ENCODE data around the gene GAS2L1. TPM values are rescaled to one million over a fixed set of nuclear protein-coding genes. Genes with fewer than 3 reads are reported as not detected.

GAS2L1 gene
- polyA plus RNA-seq, 1 donor from 2014 or later, result 0.77 TPM

GRCh38 chr22:29331213-29331612 is 24.8 kb downstream of the GAS2L1 start:
- Histone ChIP-seq H4K20me1 (ENCODE audit: insufficient read depth) (no peaks in the 10 kb centered on the region), H3K79me2 (replicated peaks; ENCODE audit: insufficient read depth, low read length) (no peaks in the 10 kb centered on the region), H3K9ac (ENCODE audit: low read length) (no peak overlapping the region), H2AFZ (ENCODE audit: low read depth, low read length) (no peak overlapping the region), H3K36me3 (ENCODE audit: insufficient read depth, low read length) (no peaks in the 10 kb centered on the region), H3K4me2 (ENCODE audit: low read length) (no peak overlapping the region), H3F3A (ENCODE audit: insufficient read depth, low read length, poor library complexity, severe bottlenecking) (no peaks in the 10 kb centered on the region), H3K4me3 (ENCODE audit: low read length) (no peak overlapping the region), H3K27ac (ENCODE audit: low read length) (no peak overlapping the region), H3K27me3 (ENCODE audit: insufficient read depth, low read depth, low read length) (no peaks in the 10 kb centered on the region), H3K9me2 (ENCODE audit: insufficient read depth, low read length) (no peaks in the 10 kb centered on the region), H3K9me3 (ENCODE audit: low read length) (no peaks in the 10 kb centered on the region)
- TF ChIP-seq POLR2AphosphoS5 (IDR thresholded peaks at IDR 0.05) (no peak), TAF1 (IDR thresholded peaks at IDR 0.05; ENCODE audit: low read depth) (no peak), EZH2 (IDR thresholded peaks at IDR 0.05; ENCODE audit: borderline replicate concordance, insufficient read depth, low read length, poor library complexity, severe bottlenecking) (no peak), EP300 (conservative IDR thresholded peaks at IDR 0.05; ENCODE audit: poor library complexity, severe bottlenecking) (no peak), RAD21 (conservative IDR thresholded peaks at IDR 0.05) (no peak), SMC3 (conservative IDR thresholded peaks at IDR 0.05; ENCODE audit: poor library complexity) (no peak), MXI1 (conservative IDR thresholded peaks at IDR 0.05; ENCODE audit: poor library complexity, severe bottlenecking) (no peak)
- TF ChIP-seq, protein P1, sequence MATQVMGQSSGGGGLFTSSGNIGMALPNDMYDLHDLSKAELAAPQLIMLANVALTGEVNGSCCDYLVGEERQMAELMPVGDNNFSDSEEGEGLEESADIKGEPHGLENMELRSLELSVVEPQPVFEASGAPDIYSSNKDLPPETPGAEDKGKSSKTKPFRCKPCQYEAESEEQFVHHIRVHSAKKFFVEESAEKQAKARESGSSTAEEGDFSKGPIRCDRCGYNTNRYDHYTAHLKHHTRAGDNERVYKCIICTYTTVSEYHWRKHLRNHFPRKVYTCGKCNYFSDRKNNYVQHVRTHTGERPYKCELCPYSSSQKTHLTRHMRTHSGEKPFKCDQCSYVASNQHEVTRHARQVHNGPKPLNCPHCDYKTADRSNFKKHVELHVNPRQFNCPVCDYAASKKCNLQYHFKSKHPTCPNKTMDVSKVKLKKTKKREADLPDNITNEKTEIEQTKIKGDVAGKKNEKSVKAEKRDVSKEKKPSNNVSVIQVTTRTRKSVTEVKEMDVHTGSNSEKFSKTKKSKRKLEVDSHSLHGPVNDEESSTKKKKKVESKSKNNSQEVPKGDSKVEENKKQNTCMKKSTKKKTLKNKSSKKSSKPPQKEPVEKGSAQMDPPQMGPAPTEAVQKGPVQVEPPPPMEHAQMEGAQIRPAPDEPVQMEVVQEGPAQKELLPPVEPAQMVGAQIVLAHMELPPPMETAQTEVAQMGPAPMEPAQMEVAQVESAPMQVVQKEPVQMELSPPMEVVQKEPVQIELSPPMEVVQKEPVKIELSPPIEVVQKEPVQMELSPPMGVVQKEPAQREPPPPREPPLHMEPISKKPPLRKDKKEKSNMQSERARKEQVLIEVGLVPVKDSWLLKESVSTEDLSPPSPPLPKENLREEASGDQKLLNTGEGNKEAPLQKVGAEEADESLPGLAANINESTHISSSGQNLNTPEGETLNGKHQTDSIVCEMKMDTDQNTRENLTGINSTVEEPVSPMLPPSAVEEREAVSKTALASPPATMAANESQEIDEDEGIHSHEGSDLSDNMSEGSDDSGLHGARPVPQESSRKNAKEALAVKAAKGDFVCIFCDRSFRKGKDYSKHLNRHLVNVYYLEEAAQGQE (IDR thresholded peaks at IDR 0.05; ENCODE audit: borderline replicate concordance), result no peak
- TF ChIP-seq, protein P2, sequence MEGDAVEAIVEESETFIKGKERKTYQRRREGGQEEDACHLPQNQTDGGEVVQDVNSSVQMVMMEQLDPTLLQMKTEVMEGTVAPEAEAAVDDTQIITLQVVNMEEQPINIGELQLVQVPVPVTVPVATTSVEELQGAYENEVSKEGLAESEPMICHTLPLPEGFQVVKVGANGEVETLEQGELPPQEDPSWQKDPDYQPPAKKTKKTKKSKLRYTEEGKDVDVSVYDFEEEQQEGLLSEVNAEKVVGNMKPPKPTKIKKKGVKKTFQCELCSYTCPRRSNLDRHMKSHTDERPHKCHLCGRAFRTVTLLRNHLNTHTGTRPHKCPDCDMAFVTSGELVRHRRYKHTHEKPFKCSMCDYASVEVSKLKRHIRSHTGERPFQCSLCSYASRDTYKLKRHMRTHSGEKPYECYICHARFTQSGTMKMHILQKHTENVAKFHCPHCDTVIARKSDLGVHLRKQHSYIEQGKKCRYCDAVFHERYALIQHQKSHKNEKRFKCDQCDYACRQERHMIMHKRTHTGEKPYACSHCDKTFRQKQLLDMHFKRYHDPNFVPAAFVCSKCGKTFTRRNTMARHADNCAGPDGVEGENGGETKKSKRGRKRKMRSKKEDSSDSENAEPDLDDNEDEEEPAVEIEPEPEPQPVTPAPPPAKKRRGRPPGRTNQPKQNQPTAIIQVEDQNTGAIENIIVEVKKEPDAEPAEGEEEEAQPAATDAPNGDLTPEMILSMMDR (IDR thresholded peaks at IDR 0.05; ENCODE audit: poor library complexity, severe bottlenecking), result no peak

DNA sequence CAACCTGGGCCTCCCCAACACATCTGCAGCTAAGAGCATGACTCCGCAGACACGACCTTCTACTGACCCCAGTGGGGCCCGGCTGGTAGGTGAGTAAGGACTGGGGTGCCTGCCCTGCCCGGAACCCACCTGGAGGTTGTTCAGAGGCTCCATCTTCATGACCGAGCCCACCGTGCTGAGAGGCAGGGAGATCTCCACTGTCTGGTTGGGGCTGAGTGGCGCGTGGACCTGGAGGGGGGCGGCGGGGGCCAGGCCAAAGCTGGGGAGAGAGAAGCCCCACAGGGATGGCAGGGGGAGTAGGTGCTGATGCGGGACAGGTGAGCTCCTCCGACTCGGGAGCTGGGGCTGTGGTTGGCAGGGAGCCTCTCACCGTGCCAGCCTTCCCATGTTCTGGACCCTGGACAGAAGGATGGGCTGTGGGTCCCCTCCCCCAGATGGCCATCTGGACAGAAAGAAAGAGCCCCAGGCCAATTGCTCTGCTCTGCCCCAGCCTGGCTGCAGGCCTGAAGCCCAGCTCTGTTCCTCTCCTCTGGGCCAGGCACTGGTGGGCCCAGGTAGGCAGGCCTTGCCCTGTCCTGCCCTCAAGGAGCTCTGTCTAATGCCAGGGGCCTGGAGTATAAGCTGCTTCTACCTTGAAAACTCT is 25.3 kb downstream of the GAS2L1 start:
- no peak overlapping the region for H3K27ac ChIP-seq (ENCODE audit: low read length)
- H3K4me2 ChIP-seq (ENCODE audit: low read length), result no peak overlapping the region
- H3F3A ChIP-seq (ENCODE audit: insufficient read depth, low read length, poor library complexity, severe bottlenecking), result no peaks in the 10 kb centered on the region
- H3K9me3 ChIP-seq (ENCODE audit: low read length), result no peaks in the 10 kb centered on the region
- no peaks in the 10 kb centered on the region for H3K9me2 ChIP-seq (ENCODE audit: insufficient read depth, low read length)
- no peaks in the 10 kb centered on the region for H3K79me2 ChIP-seq (replicated peaks; ENCODE audit: insufficient read depth, low read length)
- no peaks in the 10 kb centered on the region for H3K27me3 ChIP-seq (ENCODE audit: insufficient read depth, low read depth, low read length)
- no peaks in the 10 kb centered on the region for H4K20me1 ChIP-seq (ENCODE audit: insufficient read depth)
- TF ChIP-seq EP300 (conservative IDR thresholded peaks at IDR 0.05; ENCODE audit: poor library complexity, severe bottlenecking) (no peak), MXI1 (conservative IDR thresholded peaks at IDR 0.05; ENCODE audit: poor library complexity, severe bottlenecking) (no peak), EZH2 (IDR thresholded peaks at IDR 0.05; ENCODE audit: borderline replicate concordance, insufficient read depth, low read length, poor library complexity, severe bottlenecking) (no peak), SMC3 (conservative IDR thresholded peaks at IDR 0.05; ENCODE audit: poor library complexity) (no peak), RAD21 (conservative IDR thresholded peaks at IDR 0.05) (no peak), TAF1 (IDR thresholded peaks at IDR 0.05; ENCODE audit: low read depth) (no peak), POLR2AphosphoS5 (IDR thresholded peaks at IDR 0.05) (no peak)
- TF ChIP-seq, protein P1 (IDR thresholded peaks at IDR 0.05; ENCODE audit: borderline replicate concordance), result no peak
- TF ChIP-seq, protein P2 (IDR thresholded peaks at IDR 0.05; ENCODE audit: poor library complexity, severe bottlenecking), result no peak
- no peaks in the 10 kb centered on the region for H3K36me3 ChIP-seq (ENCODE audit: insufficient read depth, low read length)
- H3K9ac ChIP-seq (ENCODE audit: low read length), result no peak overlapping the region
- H2AFZ ChIP-seq (ENCODE audit: low read depth, low read length), result no peak overlapping the region
- H3K4me3 ChIP-seq (ENCODE audit: low read length), result no peak overlapping the region
